ENCODE results near the gene FAM219A.

DNA sequence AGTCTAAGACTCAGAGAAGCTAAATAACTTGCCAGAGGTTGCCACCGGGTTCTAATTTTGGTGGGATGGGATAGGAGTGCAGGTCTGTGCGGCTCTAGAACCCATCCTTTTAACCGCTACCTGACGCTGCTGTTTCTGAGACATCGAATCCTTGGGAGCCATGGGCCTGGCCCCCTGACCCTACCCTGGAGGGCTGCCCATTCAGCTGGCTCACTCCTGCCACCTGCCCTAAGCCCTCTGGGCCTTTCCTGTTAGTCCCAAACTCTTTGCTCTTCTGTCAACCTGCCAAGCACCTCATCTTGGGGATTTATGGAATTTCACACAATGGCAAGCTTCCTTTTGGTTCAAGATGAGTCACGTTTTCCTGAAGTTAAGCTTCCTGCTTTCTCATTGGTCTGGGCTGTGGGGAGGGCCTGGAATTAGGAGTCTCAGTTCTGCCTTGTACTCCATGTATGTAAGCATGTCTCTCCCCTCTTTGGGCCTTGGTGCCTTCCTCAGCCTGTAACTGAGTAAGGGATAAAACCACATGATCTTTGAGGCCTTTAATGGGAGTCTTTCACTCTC is 37.9 kb upstream of the FAM219A start:
- TF ChIP-seq, protein P1, sequence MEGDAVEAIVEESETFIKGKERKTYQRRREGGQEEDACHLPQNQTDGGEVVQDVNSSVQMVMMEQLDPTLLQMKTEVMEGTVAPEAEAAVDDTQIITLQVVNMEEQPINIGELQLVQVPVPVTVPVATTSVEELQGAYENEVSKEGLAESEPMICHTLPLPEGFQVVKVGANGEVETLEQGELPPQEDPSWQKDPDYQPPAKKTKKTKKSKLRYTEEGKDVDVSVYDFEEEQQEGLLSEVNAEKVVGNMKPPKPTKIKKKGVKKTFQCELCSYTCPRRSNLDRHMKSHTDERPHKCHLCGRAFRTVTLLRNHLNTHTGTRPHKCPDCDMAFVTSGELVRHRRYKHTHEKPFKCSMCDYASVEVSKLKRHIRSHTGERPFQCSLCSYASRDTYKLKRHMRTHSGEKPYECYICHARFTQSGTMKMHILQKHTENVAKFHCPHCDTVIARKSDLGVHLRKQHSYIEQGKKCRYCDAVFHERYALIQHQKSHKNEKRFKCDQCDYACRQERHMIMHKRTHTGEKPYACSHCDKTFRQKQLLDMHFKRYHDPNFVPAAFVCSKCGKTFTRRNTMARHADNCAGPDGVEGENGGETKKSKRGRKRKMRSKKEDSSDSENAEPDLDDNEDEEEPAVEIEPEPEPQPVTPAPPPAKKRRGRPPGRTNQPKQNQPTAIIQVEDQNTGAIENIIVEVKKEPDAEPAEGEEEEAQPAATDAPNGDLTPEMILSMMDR (IDR thresholded peaks at IDR 0.05) = no peak
- TF ChIP-seq POLR2A (IDR thresholded peaks at IDR 0.05) = no peak

Measured in uterus (tissue), 2 donors.